Aorta (tissue), 5 donors: Measurements from ENCODE around the gene LPAR5. TPM values are rescaled to one million over a fixed set of nuclear protein-coding genes. Genes with fewer than 3 reads are reported as not detected.

Experiments used
- ATAC-seq: fragments of 200-7000 bp; cut with Tn5 transposase; one replicate; pipeline ENCODE4 v1.9.1; 2022; ENCODE audit warnings: moderate library complexity; ENCODE audit not compliant: low FRiP score
- DNase-seq, 2 donors: peaks; one replicate each; pipeline ENCODE4 v3.0.0-alpha.2; 2020
- H3K27ac ChIP-seq, 2 donors: one replicate each; pipeline ENCODE4 v1.5.1; 2013; ENCODE audit warnings: low read length in 2 of 2, mild to moderate bottlenecking in 2 of 2, moderate library complexity in 2 of 2, control low read depth in 1 of 2, inconsistent platforms in 1 of 2, low read depth in 1 of 2
- H3K27me3 ChIP-seq, 2 donors: one replicate each; pipeline ENCODE4 v1.6.1; 2013; ENCODE audit warnings: control low read depth in 1 of 2, low read length in 1 of 2, mild to moderate bottlenecking in 1 of 2, moderate library complexity in 1 of 2; ENCODE audit not compliant: insufficient read depth in 2 of 2, control insufficient read depth in 1 of 2
- H3K36me3 ChIP-seq, 2 donors: one replicate each; pipeline ENCODE4 v1.6.1; 2013; ENCODE audit warnings: control low read depth in 1 of 2, low read length in 1 of 2, mild to moderate bottlenecking in 1 of 2; ENCODE audit not compliant: insufficient read depth in 2 of 2, control insufficient read depth in 1 of 2
- H3K4me1 ChIP-seq, 2 donors: one replicate each; pipeline ENCODE4 v1.6.1; 2013; ENCODE audit warnings: low read length in 2 of 2, control low read depth in 1 of 2, mild to moderate bottlenecking in 1 of 2, moderate library complexity in 1 of 2; ENCODE audit not compliant: insufficient read depth in 2 of 2, control insufficient read depth in 1 of 2
- H3K4me3 ChIP-seq, 2 donors: one replicate each; pipeline ENCODE4 v1.5.1; 2013; ENCODE audit warnings: low read length in 2 of 2, control low read depth in 1 of 2, mild to moderate bottlenecking in 1 of 2
- H3K9me3 ChIP-seq: one replicate; pipeline ENCODE4 v1.6.1; 2013; ENCODE audit warnings: mild to moderate bottlenecking, low read length; ENCODE audit not compliant: control insufficient read depth
- WGBS, 2 donors: extraction: QIAGEN DNeasy Blood & Tissue Kit; methylation state at CpG; one replicate each; pipeline ENCODE4 v1.1.7; 2013; 5-methylcytosine and 5-hydroxymethylcytosine counted together
- intact Hi-C, 2 donors: fragments of 100-400 bp; cut with DNase I; formaldehyde crosslinking; loops; one replicate each; pipeline versions ENCODE4 v1.14.2 to v1.15.0; 2022
- polyA plus RNA-seq, 2 donors: library from polyadenylated mRNA; stranded (reverse); fragments of 200-250 nt; gene quantifications; one replicate each; pipeline ENCODE4 v1.2.3, GENCODE V29; 2013
- total RNA-seq, 2 donors: library from RNA; stranded (reverse); fragmentation: NEBNext Ultra II Directional; extraction: Animal tissue kit (Norgen Biotek cat#: 25700); gene quantifications; one replicate each; pipeline ENCODE4 v1.2.1, GENCODE V29; 2021
- donor health status: healthy with polysubstance abuse.
- donor health status: Bipolar disorder and iron deficiency.
- donor health status: DM: no; HTN: no; CAD: no.
- donor health status: DM: no; HTN: no; CAD: no.
- donor health status: DM: yes; HTN: yes; CAD: no.

Gene LPAR5
- total and polyA plus RNA-seq, 4 donors = 0.51 to 3.7 (median 1.7) TPM

- peak; percentile 64 to 65 for DNase-seq
- no peaks in the 10 kb centered on the region for H3K27me3 ChIP-seq
- no peak overlapping the region for H3K4me3 ChIP-seq
- intact Hi-C loops = no loop called here
- ATAC-seq = no peak
- no peak overlapping the region for H3K27ac ChIP-seq
- WGBS, 2 donors = 90 to 92% methylated on average over 6 of the region's 6 CpGs
- no peaks in the 10 kb centered on the region for H3K36me3 ChIP-seq
- no peaks in the 10 kb centered on the region for H3K4me1 ChIP-seq
- no peaks in the 10 kb centered on the region for H3K9me3 ChIP-seq
These were observed 8.0 kb upstream of the LPAR5 start for GRCh38 chr12:6643569-6644256.

DNA sequence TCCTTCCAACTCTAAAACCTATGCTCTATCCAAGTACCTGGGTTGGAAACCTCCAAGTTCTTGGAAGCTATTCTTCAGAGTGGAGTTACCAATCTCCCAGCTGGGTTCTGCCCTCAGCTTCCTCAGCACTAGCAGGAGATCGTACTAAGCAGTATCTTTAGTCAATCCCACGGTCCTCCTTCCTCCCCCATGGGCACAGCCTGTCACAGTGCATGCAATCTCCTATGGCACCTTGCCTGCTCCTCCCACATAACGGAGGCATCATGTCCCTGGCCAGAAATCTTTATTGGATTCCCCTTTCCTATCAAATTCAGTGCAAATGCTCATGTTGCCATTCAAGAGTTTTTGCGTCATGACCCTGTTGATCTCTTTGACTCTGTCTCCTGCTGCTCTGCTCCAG, 5.4 kb upstream of the LPAR5 start:
- Histone ChIP-seq H3K9me3 (no peaks in the 10 kb centered on the region), H3K27me3 (no peaks in the 10 kb centered on the region), H3K27ac (no peak overlapping the region), H3K4me3 (no peak overlapping the region), H3K36me3 (no peaks in the 10 kb centered on the region), H3K4me1 (no peaks in the 10 kb centered on the region)
- intact Hi-C loops = no loop called here
- ATAC-seq (no peak), DNase-seq (no peak)
- WGBS, 2 donors = 57 to 58% methylated on average over 4 of the region's 4 CpGs

DNA sequence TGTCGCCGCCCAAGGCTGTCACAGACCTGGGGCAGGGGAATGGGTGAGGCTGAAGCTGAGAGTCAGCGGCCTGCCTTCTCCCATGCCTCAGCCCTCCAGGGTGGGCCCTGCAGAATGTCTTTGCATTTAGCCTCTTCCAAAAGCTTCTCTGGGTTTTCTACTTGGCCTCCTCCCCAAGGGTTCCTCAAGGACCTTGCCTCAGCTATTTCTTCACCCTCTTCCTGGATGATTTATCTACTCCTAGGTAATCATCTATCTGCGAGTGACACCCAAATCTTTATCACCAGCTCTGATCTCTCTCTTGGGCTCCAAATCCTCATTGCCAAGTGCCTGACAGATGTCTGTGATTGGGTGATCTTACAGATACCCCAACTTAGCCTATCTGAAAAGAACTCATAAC, 4.7 kb upstream of the LPAR5 start:
- H3K27ac ChIP-seq = no peak overlapping the region
- H3K9me3 ChIP-seq = no peaks in the 10 kb centered on the region
- H3K4me1 ChIP-seq = no peaks in the 10 kb centered on the region
- no peak for ATAC-seq
- no peak overlapping the region for H3K4me3 ChIP-seq
- WGBS, 2 donors = 91 to 94% methylated on average over 4 of the region's 4 CpGs
- no peaks in the 10 kb centered on the region for H3K36me3 ChIP-seq
- intact Hi-C loops = no loop called here
- no peaks in the 10 kb centered on the region for H3K27me3 ChIP-seq
- DNase-seq = no peak

GRCh38 chr12:6639151-6639801, 3.5 kb upstream of the LPAR5 start:
- H3K9me3 ChIP-seq = no peaks in the 10 kb centered on the region
- no peaks in the 10 kb centered on the region for H3K36me3 ChIP-seq
- H3K4me3 ChIP-seq = no peak overlapping the region
- ATAC-seq (no peak), DNase-seq (no peak)
- intact Hi-C loops = no loop called here
- no peak overlapping the region for H3K27ac ChIP-seq
- no peaks in the 10 kb centered on the region for H3K4me1 ChIP-seq
- H3K27me3 ChIP-seq = no peaks in the 10 kb centered on the region
- WGBS, 2 donors = 76 to 77% methylated on average over 11 of the region's 11 CpGs

- H3K4me3 ChIP-seq = no peak overlapping the region
- H3K9me3 ChIP-seq = no peaks in the 10 kb centered on the region
- no peaks in the 10 kb centered on the region for H3K27me3 ChIP-seq
- DNase-seq = peak in 1 of 2 donors; percentile 73
- ATAC-seq = no peak
- 80 to 84% methylated on average over 9 of the region's 9 CpGs for WGBS, 2 donors
- no peaks in the 10 kb centered on the region for H3K4me1 ChIP-seq
- no peak overlapping the region for H3K27ac ChIP-seq
- intact Hi-C loops = no loop called here
- no peaks in the 10 kb centered on the region for H3K36me3 ChIP-seq
These were observed 2.5 kb upstream of the LPAR5 start for GRCh38 chr12:6638305-6638704.

DNA sequence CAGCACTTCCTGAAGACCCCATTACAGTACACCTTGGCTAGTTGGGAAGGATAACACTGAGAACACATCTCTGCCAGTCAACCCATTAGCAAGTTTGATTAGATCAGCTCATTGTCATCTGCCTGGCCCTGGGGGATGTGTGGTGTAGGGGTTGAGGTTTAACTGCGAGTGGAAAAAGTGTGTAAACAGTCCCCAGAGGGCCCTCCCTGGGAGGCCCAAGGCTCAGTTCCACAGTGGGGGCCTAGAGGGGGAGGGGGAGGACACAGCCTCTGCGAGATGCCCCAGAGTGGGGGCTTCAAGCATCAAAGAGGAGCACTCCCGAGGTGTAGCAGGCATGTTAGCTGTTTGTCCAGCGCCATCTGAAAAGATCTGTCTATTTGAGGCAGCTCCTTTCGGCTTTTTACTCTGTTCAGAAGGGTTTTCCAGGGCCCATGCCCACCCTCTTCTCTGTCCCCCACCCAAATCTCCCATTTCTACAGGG, 344 bp downstream of the LPAR5 start:
- DNase-seq (no peak), ATAC-seq (no peak)
- H3K9me3 ChIP-seq = no peaks in the 10 kb centered on the region
- no peak overlapping the region for H3K27ac ChIP-seq
- 61 to 70% methylated on average over 5 of the region's 5 CpGs for WGBS, 2 donors
- no peaks in the 10 kb centered on the region for H3K27me3 ChIP-seq
- H3K4me1 ChIP-seq = no peaks in the 10 kb centered on the region
- intact Hi-C loops = no loop called here
- no peaks in the 10 kb centered on the region for H3K36me3 ChIP-seq
- no peak overlapping the region for H3K4me3 ChIP-seq

- Histone ChIP-seq H3K4me3 (no peak overlapping the region), H3K9me3 (no peaks in the 10 kb centered on the region), H3K27ac (no peak overlapping the region), H3K4me1 (no peaks in the 10 kb centered on the region), H3K36me3 (no peaks in the 10 kb centered on the region), H3K27me3 (no peaks in the 10 kb centered on the region)
- WGBS, 2 donors = 70 to 71% methylated on average over 21 of the region's 21 CpGs
- intact Hi-C loops = no loop called here
- ATAC-seq (no peak), DNase-seq (peak in 1 of 2 donors; percentile 56)
These were observed 3.5 kb downstream of the LPAR5 start for GRCh38 chr12:6632026-6632983.

DNA sequence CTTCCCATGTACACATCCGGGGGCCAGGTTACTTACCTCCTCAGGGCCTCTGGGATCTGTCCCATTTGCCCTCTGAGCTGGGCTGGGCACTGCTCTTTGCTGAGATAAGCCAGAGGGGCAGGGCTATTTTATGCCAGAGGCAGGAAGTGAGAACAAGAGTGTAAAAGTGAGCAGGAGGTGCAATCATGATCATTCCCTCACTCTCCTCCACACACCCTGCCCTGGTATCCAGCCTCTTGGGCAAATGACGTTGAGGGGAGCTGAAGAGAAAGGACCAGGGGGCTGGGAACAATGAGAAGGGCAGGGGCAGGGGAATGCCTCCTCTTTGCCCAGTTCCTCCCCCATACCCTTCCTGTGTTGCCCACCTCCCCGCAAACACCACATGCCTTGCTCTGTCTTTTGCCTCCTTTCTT, 4.2 kb downstream of the LPAR5 start:
- no peaks in the 10 kb centered on the region for H3K36me3 ChIP-seq
- ATAC-seq (no peak), DNase-seq (no peak)
- H3K27ac ChIP-seq = no peak overlapping the region
- no peaks in the 10 kb centered on the region for H3K9me3 ChIP-seq
- no peaks in the 10 kb centered on the region for H3K27me3 ChIP-seq
- H3K4me1 ChIP-seq = no peaks in the 10 kb centered on the region
- no peak overlapping the region for H3K4me3 ChIP-seq
- 62% methylated on average over 3 of the region's 3 CpGs for WGBS, 2 donors
- intact Hi-C loops = no loop called here
